ENCODE data around the gene ZFPL1.
"Not testable (repeated sequence)": the region's sequence is repeated elsewhere in the genome, so short reads cannot be mapped to it uniquely, and the experiment has no call there.

ZFPL1 gene

GRCh38 chr11:65117206-65118096, 33.4 kb downstream of the ZFPL1 start, which contains the start of gene ZNHIT2:
Gene ZNHIT2, minus strand, starts transcription at chr11:65117701. Its CDS starts 48 bp downstream, at chr11:65117653.
- TF ChIP-seq CTCF (IDR thresholded peaks at IDR 0.05; ENCODE audit: low read length, missing control alignments) = peak; percentile 84
- peak; percentile 99 for DNase-seq (ENCODE audit: low read depth)

DNA sequence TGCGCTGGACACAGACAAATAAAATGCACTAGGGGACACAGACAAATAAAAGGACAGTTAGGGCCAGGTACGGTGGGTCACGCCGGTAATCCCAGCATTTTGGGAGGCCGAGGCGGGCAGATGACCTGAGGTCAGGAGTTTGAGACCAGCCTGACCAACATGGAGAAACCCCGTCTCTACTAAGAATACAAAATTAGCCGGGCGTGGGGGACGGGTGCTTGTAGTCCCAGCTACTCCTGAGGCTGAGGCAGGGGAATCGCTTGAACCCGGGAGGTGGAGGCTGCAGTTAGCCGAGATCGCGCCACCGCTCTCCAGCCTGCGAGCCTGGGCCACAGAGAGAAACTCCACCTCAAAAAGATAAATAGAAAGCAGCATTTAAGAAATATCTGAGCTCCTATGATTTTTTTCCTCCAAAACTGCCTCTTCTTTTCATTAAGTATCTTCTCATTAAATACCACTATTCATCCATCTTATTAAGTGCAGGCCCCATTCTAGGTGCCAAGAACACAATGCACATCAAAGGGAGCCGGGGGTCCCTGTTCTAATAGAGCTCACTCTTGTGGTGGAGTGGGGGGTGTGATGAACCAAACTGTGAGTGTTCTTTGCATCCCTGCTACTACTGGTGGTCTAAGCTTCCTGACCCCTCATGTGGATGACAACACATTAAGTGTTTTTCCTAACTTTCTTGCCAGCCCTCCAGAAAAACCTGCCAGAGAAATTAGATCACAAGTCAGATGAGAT, 34.2 kb downstream of the ZFPL1 start:
- no peak overlapping the region for H3K4me3 ChIP-seq (replicated peaks; ENCODE audit: low read depth, low read length)
- TF ChIP-seq CTCF (IDR thresholded peaks at IDR 0.05; ENCODE audit: low read length, missing control alignments) = no peak
- DNase-seq (ENCODE audit: low read depth) = no peak

More at GRCh38 chr11:65117206-65118096, 33.4 kb downstream of the ZFPL1 start, which contains the start of gene ZNHIT2:
- H3K4me3 ChIP-seq (replicated peaks; ENCODE audit: low read depth, low read length) = peak within 1 kb of the TSS; percentile 86

GRCh38 chr11:65118891-65119669, 35.1 kb downstream of the ZFPL1 start:
- not testable (repeated sequence) for H3K4me3 ChIP-seq (replicated peaks; ENCODE audit: low read depth, low read length); DNase-seq (ENCODE audit: low read depth)

GRCh38 chr11:65119670-65119995, 35.6 kb downstream of the ZFPL1 start:
- no peak for TF ChIP-seq CTCF (IDR thresholded peaks at IDR 0.05; ENCODE audit: low read length, missing control alignments)
- H3K4me3 ChIP-seq (replicated peaks; ENCODE audit: low read depth, low read length) = no peak overlapping the region
- DNase-seq (ENCODE audit: low read depth) = no peak

- no peak for TF ChIP-seq CTCF (IDR thresholded peaks at IDR 0.05; ENCODE audit: low read length, missing control alignments)
- H3K4me3 ChIP-seq (replicated peaks; ENCODE audit: low read depth, low read length) = peak overlapping the region; percentile 84
- DNase-seq (ENCODE audit: low read depth) = no peak
These were observed 36.8 kb downstream of the ZFPL1 start for GRCh38 chr11:65120831-65121230.

GRCh38 chr11:65121447-65121864, 37.4 kb downstream of the ZFPL1 start:
- no peak for TF ChIP-seq CTCF (IDR thresholded peaks at IDR 0.05; ENCODE audit: low read length, missing control alignments)
- H3K4me3 ChIP-seq (replicated peaks; ENCODE audit: low read depth, low read length) = peak overlapping the region; percentile 84
- no peak for DNase-seq (ENCODE audit: low read depth)

Measured in fibroblast of pulmonary artery (primary cell).